Loucy (cell line): ENCODE results near the gene GPR55.
A peak's percentile ranks its signal among the peaks of the same experiment; 100 is the strongest.

Experiments
- H2AFZ ChIP-seq: fragments of 200-600 bp; sonication (generic); 2 replicates; pipeline ENCODE4 v1.6.0; 2016; ENCODE audit warnings: antibody characterized with exemption, mild to moderate bottlenecking, low read length, moderate library complexity
- H3F3A ChIP-seq: fragments of 200-600 bp; 2 replicates; pipeline ENCODE4 v1.6.0; 2016; ENCODE audit warnings: antibody characterized with exemption, low read depth, mild to moderate bottlenecking
- H3K27me3 ChIP-seq: fragments of 200-600 bp; sonication (generic); 2 replicates; pipeline ENCODE4 v1.6.1; 2014; ENCODE audit warnings: low read length, mild to moderate bottlenecking; ENCODE audit not compliant: insufficient read depth, poor library complexity, severe bottlenecking
- H3K36me3 ChIP-seq: fragments of 200-600 bp; sonication (generic); 2 replicates; pipeline ENCODE4 v1.6.1; 2016; ENCODE audit warnings: low read length; ENCODE audit not compliant: insufficient read depth
- H3K4me1 ChIP-seq: fragments of 200-600 bp; sonication (generic); 2 replicates; pipeline ENCODE4 v1.5.1; 2014; ENCODE audit warnings: low read length, mild to moderate bottlenecking; ENCODE audit not compliant: insufficient read depth, poor library complexity, severe bottlenecking
- H3K4me2 ChIP-seq: fragments of 200-600 bp; sonication (generic); 2 replicates; pipeline ENCODE4 v1.6.0; 2014; ENCODE audit warnings: antibody characterized with exemption, low read length, low read depth, mild to moderate bottlenecking; ENCODE audit not compliant: poor library complexity, severe bottlenecking
- H3K4me3 ChIP-seq: fragments of 200-600 bp; sonication (generic); 2 replicates; pipeline ENCODE4 v1.5.1; 2014; ENCODE audit warnings: low read length, mild to moderate bottlenecking, mixed read lengths; ENCODE audit not compliant: poor library complexity, severe bottlenecking
- H3K79me2 ChIP-seq: fragments of 200-600 bp; sonication (generic); 2 replicates; pipeline ENCODE4 v1.6.1; 2014; ENCODE audit warnings: low read length; ENCODE audit not compliant: insufficient read depth
- H3K9ac ChIP-seq: fragments of 200-600 bp; sonication (generic); 2 replicates; pipeline ENCODE4 v1.6.0; 2014; ENCODE audit warnings: mild to moderate bottlenecking, low read depth, low read length, moderate library complexity; ENCODE audit not compliant: poor library complexity, severe bottlenecking
- H3K9me2 ChIP-seq: fragments of 200-600 bp; sonication (generic); replicated peaks from 2 replicates; pipeline ENCODE4 v1.6.1; 2016; ENCODE audit warnings: low read depth, low read length, mixed read lengths
- H3K9me3 ChIP-seq: fragments of 200-600 bp; sonication (generic); 2 replicates; pipeline ENCODE4 v1.6.1; 2014; ENCODE audit warnings: mild to moderate bottlenecking, antibody characterized with exemption, low read length, low read depth; ENCODE audit not compliant: insufficient read depth
- H4K20me1 ChIP-seq: fragments of 200-600 bp; sonication (generic); 2 replicates; pipeline ENCODE4 v1.6.0; 2014; ENCODE audit warnings: antibody characterized with exemption, low read length, mild to moderate bottlenecking; ENCODE audit not compliant: insufficient read depth, poor library complexity, severe bottlenecking
- EZH2phosphoT487 ChIP-seq: fragments of 200-600 bp; IDR thresholded peaks from 2 replicates; pipeline ENCODE4 v1.6.1; 2018; ENCODE audit warnings: antibody characterized with exemption, mild to moderate bottlenecking, moderate library complexity, borderline replicate concordance
- TF ChIP-seq, protein P1 (sequence below): fragments of 200-600 bp; sonication (generic); conservative IDR thresholded peaks from 2 replicates; pipeline ENCODE4 v1.5.1; 2014; ENCODE audit warnings: mild to moderate bottlenecking, antibody characterized with exemption, low read length

The GPR55 gene

DNA sequence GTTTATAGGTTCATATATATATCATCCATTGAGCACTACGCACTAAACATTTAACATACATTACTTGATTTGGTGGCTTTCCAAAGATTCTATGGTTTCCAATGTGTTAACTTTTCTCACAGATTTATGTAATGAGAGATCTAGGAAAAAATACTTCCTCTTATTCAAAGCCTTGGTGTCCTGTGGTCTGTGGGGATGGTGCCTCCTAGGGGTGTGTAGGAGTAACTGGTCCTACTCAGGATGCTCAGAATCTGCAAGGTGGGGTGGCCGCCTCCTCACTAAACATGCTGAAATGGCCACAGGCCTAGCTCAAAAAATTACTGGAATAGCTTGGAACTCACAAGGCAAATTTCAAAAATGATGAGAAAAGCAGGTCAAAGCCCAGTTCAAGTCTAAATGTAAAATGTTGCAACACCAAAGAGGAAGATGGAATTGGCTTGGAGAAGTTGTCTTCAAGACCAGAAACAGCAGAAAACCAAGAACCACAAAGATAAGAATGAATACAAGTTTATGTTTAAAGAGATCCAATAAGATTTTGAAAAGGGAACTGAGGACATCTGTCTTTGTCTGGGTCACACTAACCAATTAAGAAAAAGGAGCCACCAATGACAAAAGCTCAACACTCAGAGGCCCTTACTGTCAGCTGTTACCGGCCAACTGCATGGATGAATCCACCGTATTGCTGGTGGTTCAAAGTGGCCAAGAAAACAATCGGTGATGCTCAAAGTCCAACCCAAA is 11.5 kb downstream of the GPR55 start:
- no peak for TF ChIP-seq EZH2phosphoT487
- TF ChIP-seq, protein P1, sequence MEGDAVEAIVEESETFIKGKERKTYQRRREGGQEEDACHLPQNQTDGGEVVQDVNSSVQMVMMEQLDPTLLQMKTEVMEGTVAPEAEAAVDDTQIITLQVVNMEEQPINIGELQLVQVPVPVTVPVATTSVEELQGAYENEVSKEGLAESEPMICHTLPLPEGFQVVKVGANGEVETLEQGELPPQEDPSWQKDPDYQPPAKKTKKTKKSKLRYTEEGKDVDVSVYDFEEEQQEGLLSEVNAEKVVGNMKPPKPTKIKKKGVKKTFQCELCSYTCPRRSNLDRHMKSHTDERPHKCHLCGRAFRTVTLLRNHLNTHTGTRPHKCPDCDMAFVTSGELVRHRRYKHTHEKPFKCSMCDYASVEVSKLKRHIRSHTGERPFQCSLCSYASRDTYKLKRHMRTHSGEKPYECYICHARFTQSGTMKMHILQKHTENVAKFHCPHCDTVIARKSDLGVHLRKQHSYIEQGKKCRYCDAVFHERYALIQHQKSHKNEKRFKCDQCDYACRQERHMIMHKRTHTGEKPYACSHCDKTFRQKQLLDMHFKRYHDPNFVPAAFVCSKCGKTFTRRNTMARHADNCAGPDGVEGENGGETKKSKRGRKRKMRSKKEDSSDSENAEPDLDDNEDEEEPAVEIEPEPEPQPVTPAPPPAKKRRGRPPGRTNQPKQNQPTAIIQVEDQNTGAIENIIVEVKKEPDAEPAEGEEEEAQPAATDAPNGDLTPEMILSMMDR, result peak; percentile 75
- Histone ChIP-seq H3K79me2 (no peaks in the 10 kb centered on the region), H3K4me1 (no peaks in the 10 kb centered on the region)

DNA sequence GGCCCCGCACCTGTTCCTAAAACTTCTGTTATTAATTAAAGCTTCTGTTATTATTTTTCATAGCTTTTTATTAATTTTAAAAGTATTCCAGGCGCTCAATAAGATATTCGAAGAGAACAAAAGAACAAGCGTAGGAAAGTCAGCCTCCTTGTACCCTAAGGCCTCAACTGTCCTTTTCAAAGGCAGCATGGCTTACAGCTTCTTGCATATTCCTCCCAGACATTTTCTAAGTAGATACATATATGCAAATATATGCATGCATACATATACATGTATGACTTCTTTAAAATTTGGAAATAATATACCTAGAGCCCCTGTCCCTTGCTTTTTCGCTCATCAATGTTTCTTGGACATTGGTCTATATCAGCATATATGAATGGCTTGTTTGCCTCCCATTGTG is 12.3 kb downstream of the GPR55 start:
- TF ChIP-seq EZH2phosphoT487, result no peak
- TF ChIP-seq, protein P1, result no peak
- Histone ChIP-seq H3K9me3 (no peaks in the 10 kb centered on the region), H3F3A (no peaks in the 10 kb centered on the region), H3K9me2 (no peaks in the 10 kb centered on the region), H3K36me3 (no peaks in the 10 kb centered on the region), H3K4me3 (no peak overlapping the region), H3K27me3 (no peaks in the 10 kb centered on the region), H3K4me2 (no peak overlapping the region), H2AFZ (no peak overlapping the region), H3K4me1 (no peaks in the 10 kb centered on the region), H4K20me1 (no peaks in the 10 kb centered on the region), H3K79me2 (no peaks in the 10 kb centered on the region), H3K9ac (no peak overlapping the region)

More for the DNA sequence above, 11.5 kb downstream of the GPR55 start:
- no peaks in the 10 kb centered on the region for H3K9me2 ChIP-seq
- no peak overlapping the region for H2AFZ ChIP-seq
- no peaks in the 10 kb centered on the region for H3K36me3 ChIP-seq
- no peaks in the 10 kb centered on the region for H3F3A ChIP-seq
- H4K20me1 ChIP-seq, result no peaks in the 10 kb centered on the region
- no peaks in the 10 kb centered on the region for H3K27me3 ChIP-seq
- H3K4me2 ChIP-seq, result no peak overlapping the region
- H3K4me3 ChIP-seq, result no peak overlapping the region
- H3K9ac ChIP-seq, result no peak overlapping the region
- H3K9me3 ChIP-seq, result no peaks in the 10 kb centered on the region

DNA sequence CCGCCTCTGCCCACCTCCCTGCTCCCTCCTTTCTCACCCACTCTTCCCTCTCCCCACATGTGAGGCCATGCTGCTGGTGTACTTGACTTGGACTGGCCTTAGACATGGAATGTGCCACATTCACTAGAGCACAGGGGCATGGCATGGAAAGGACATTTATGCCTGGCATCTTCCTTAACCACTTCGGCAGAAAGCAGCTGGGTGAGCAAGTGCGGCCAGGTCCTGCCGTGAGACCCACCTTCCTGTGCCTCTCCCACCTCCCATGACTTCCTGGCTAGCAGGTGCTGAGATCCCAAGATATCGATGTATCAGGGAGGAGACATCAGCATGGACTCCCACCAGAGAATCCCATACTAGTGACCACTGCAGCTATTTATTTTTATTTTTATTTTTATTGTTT is 13.0 kb downstream of the GPR55 start:
- no peak overlapping the region for H3K4me3 ChIP-seq
- no peaks in the 10 kb centered on the region for H3F3A ChIP-seq
- no peaks in the 10 kb centered on the region for H3K79me2 ChIP-seq
- H4K20me1 ChIP-seq, result no peaks in the 10 kb centered on the region
- no peaks in the 10 kb centered on the region for H3K9me3 ChIP-seq
- no peak overlapping the region for H2AFZ ChIP-seq
- no peaks in the 10 kb centered on the region for H3K27me3 ChIP-seq
- TF ChIP-seq, protein P1, result no peak
- no peak for TF ChIP-seq EZH2phosphoT487
- H3K4me2 ChIP-seq, result no peak overlapping the region
- H3K9me2 ChIP-seq, result no peaks in the 10 kb centered on the region
- no peak overlapping the region for H3K9ac ChIP-seq
- H3K36me3 ChIP-seq, result no peaks in the 10 kb centered on the region
- no peaks in the 10 kb centered on the region for H3K4me1 ChIP-seq
